DND-41 (cell line): ENCODE results near the gene ARMC2.

Source experiments
- ATAC-seq: fragments of 200-7000 bp; cut with Tn5 transposase; 3 replicates; pipeline ENCODE4 v1.9.1; 2021; ENCODE audit warnings: low read depth; ENCODE audit not compliant: insufficient read depth
- DNase-seq: peaks from one replicate; pipeline ENCODE4 v3.0.0-alpha.2; 2020
- H2AFZ ChIP-seq: 2 replicates; pipeline ENCODE4 v1.6.0; 2012; ENCODE audit warnings: low read depth, low read length
- H3K27ac ChIP-seq: 2 replicates; pipeline ENCODE4 v1.5.1; 2012; ENCODE audit warnings: low read length, inconsistent platforms
- H3K27me3 ChIP-seq: fragments of 200-600 bp; sonication (generic); 2 replicates; pipeline ENCODE4 v1.6.0; 2012; ENCODE audit warnings: low read length, mild to moderate bottlenecking, inconsistent platforms; ENCODE audit not compliant: insufficient read depth, poor library complexity
- H3K36me3 ChIP-seq: 2 replicates; pipeline ENCODE4 v1.5.1; 2012; ENCODE audit warnings: low read length, inconsistent platforms; ENCODE audit not compliant: insufficient read depth
- H3K4me1 ChIP-seq: 2 replicates; pipeline ENCODE4 v1.5.1; 2012; ENCODE audit warnings: mild to moderate bottlenecking, low read length; ENCODE audit not compliant: insufficient read depth
- H3K4me2 ChIP-seq: 2 replicates; pipeline ENCODE4 v1.6.0; 2012; ENCODE audit warnings: mild to moderate bottlenecking, moderate library complexity, low read length, inconsistent platforms; ENCODE audit not compliant: insufficient read depth
- H3K4me3 ChIP-seq, 2 experiments: fragments of 200-600 bp in 1 of 2; shearing (Covaris generic) in 1 of 2; 2 replicates each; pipeline ENCODE4 v1.5.1; 2012 to 2016; ENCODE audit warnings: inconsistent platforms in 2 of 2, low read length in 2 of 2, mild to moderate bottlenecking in 2 of 2, low read depth in 1 of 2, moderate library complexity in 1 of 2
- H3K79me2 ChIP-seq: 2 replicates; pipeline ENCODE4 v1.6.0; 2012; ENCODE audit warnings: low read length, inconsistent platforms; ENCODE audit not compliant: insufficient read depth
- H3K9ac ChIP-seq: 2 replicates; pipeline ENCODE4 v1.6.0; 2012; ENCODE audit warnings: low read depth, mild to moderate bottlenecking, inconsistent platforms, low read length, moderate library complexity
- H3K9me3 ChIP-seq: 2 replicates; pipeline ENCODE4 v1.5.1; 2012; ENCODE audit warnings: low read length, moderate library complexity, mild to moderate bottlenecking, inconsistent platforms; ENCODE audit not compliant: insufficient read depth, severe bottlenecking
- H4K20me1 ChIP-seq: 2 replicates; pipeline ENCODE4 v1.6.0; 2012; ENCODE audit warnings: low read length; ENCODE audit not compliant: insufficient read depth
- CTCF ChIP-seq: IDR thresholded peaks from 2 replicates; pipeline ENCODE4 v1.5.1; 2012; ENCODE audit warnings: borderline replicate concordance, low read length, moderate library complexity, mild to moderate bottlenecking; ENCODE audit not compliant: poor library complexity, severe bottlenecking; ENCODE audit errors: extremely low read depth
- EZH2 ChIP-seq: IDR thresholded peaks from 3 replicates; pipeline ENCODE4 v1.6.1; 2012; ENCODE audit warnings: borderline replicate concordance, low read depth, mild to moderate bottlenecking, moderate library complexity, low read length, inconsistent platforms; ENCODE audit not compliant: severe bottlenecking

The ARMC2 gene

GRCh38 chr6:108952776-108953486 is 104.7 kb downstream of the ARMC2 start:
- H3K27ac ChIP-seq: no peak overlapping the region
- H3K36me3 ChIP-seq: no peaks in the 10 kb centered on the region
- no peak for TF ChIP-seq EZH2
- H4K20me1 ChIP-seq: no peaks in the 10 kb centered on the region
- H3K4me3 ChIP-seq: no peak overlapping the region
- no peaks in the 10 kb centered on the region for H3K9me3 ChIP-seq
- H2AFZ ChIP-seq: no peak overlapping the region
- H3K4me2 ChIP-seq: no peak overlapping the region
- H3K4me1 ChIP-seq: no peaks in the 10 kb centered on the region
- H3K79me2 ChIP-seq: no peaks in the 10 kb centered on the region
- ATAC-seq (no peak), DNase-seq (no peak)
- no peaks in the 10 kb centered on the region for H3K27me3 ChIP-seq
- H3K9ac ChIP-seq: no peak overlapping the region; the same call in 1 of the 2 replicates

- H3K36me3 ChIP-seq: no peaks in the 10 kb centered on the region
- no peak for ATAC-seq
- no peak for DNase-seq
- H3K27ac ChIP-seq: no peak overlapping the region
- no peak overlapping the region for H3K4me2 ChIP-seq
- H3K27me3 ChIP-seq: no peaks in the 10 kb centered on the region
- H2AFZ ChIP-seq: no peak overlapping the region
- TF ChIP-seq CTCF (no peak), EZH2 (no peak)
- H3K9me3 ChIP-seq: no peaks in the 10 kb centered on the region
- no peaks in the 10 kb centered on the region for H3K4me1 ChIP-seq
- H4K20me1 ChIP-seq: no peaks in the 10 kb centered on the region
- no peaks in the 10 kb centered on the region for H3K79me2 ChIP-seq
- no peak overlapping the region for H3K9ac ChIP-seq
- no peak overlapping the region for H3K4me3 ChIP-seq
These were observed 105.5 kb downstream of the ARMC2 start for GRCh38 chr6:108953681-108954080.

GRCh38 chr6:108955329-108955949 is 107.2 kb downstream of the ARMC2 start:
- no peaks in the 10 kb centered on the region for H3K9me3 ChIP-seq
- no peak overlapping the region for H3K27ac ChIP-seq
- no peak overlapping the region for H3K4me2 ChIP-seq
- H3K4me3 ChIP-seq: no peak overlapping the region
- no peaks in the 10 kb centered on the region for H4K20me1 ChIP-seq
- TF ChIP-seq CTCF: no peak
- TF ChIP-seq EZH2: no peak
- H3K36me3 ChIP-seq: no peaks in the 10 kb centered on the region
- DNase-seq (no peak), ATAC-seq (no peak)
- H3K9ac ChIP-seq: no peak overlapping the region
- H3K4me1 ChIP-seq: no peaks in the 10 kb centered on the region
- no peaks in the 10 kb centered on the region for H3K79me2 ChIP-seq
- no peaks in the 10 kb centered on the region for H3K27me3 ChIP-seq
- H2AFZ ChIP-seq: no peak overlapping the region

GRCh38 chr6:108957221-108957620 is 109.0 kb downstream of the ARMC2 start:
- Histone ChIP-seq H3K27ac (no peak overlapping the region), H3K4me3 (no peak overlapping the region), H3K4me1 (no peaks in the 10 kb centered on the region), H3K79me2 (no peaks in the 10 kb centered on the region), H3K9me3 (no peaks in the 10 kb centered on the region), H3K9ac (no peak overlapping the region), H3K27me3 (no peaks in the 10 kb centered on the region), H4K20me1 (no peaks in the 10 kb centered on the region), H3K36me3 (no peaks in the 10 kb centered on the region), H2AFZ (no peak overlapping the region), H3K4me2 (no peak overlapping the region)
- TF ChIP-seq EZH2: no peak
- no peak for TF ChIP-seq CTCF
- ATAC-seq (no peak), DNase-seq (no peak)
